WTC11 (cell line): Measurements from ENCODE around the gene PTPRN2. TPM values are rescaled to one million over a fixed set of nuclear protein-coding genes. Genes with fewer than 3 reads are reported as not detected.

Source experiments
- ATAC-seq: fragments of 200-7000 bp; cut with Tn5 transposase; 2 replicates; pipeline ENCODE4 v1.10.0; 2021; ENCODE audit warnings: mild to moderate bottlenecking, moderate library complexity
- CTCF ChIA-PET: fragments of 300-600 bp; sonication (Branson Sonifier 250); formaldehyde crosslinking; loops from one replicate; lab custom pipeline; 2021; ENCODE audit warnings: antibody characterized with exemption; lab: Charles Lee
- POLR2A ChIA-PET: fragments of 350-600 bp; sonication (Branson Sonifier 250); formaldehyde crosslinking; loops from one replicate; lab custom pipeline; 2021; ENCODE audit warnings: antibody characterized with exemption; lab: Charles Lee
- DNase-seq: peaks from one replicate; pipeline ENCODE4 v3.0.0; 2021; ENCODE audit warnings: low spot score
- H3K27ac Mint-ChIP-seq: 2 replicates; pipeline ENCODE4 v1.8.0; 2021; ENCODE audit warnings: mixed read lengths
- H3K27me3 Mint-ChIP-seq: 2 replicates; pipeline ENCODE4 v1.8.0; 2021; ENCODE audit warnings: low read depth, mild to moderate bottlenecking, moderate library complexity, mixed read lengths
- H3K36me3 Mint-ChIP-seq: 2 replicates; pipeline ENCODE4 v1.8.0; 2021; ENCODE audit warnings: mixed read lengths
- H3K4me1 Mint-ChIP-seq: 2 replicates; pipeline ENCODE4 v1.8.0; 2022; ENCODE audit warnings: mixed read lengths
- H3K4me3 Mint-ChIP-seq: 2 replicates; pipeline ENCODE4 v1.8.0; 2021; ENCODE audit warnings: mild to moderate bottlenecking, moderate library complexity, mixed read lengths
- H3K9me3 Mint-ChIP-seq: 2 replicates; pipeline ENCODE4 v1.8.0; 2021; ENCODE audit warnings: mixed read lengths
- ATF1 ChIP-seq: sonication (generic); formaldehyde crosslinking; IDR thresholded peaks from 2 replicates; pipeline ENCODE4 v1.8.1; 2023; ENCODE audit warnings: mild to moderate bottlenecking, moderate library complexity, missing genetic modification reagents
- IRF2 ChIP-seq: sonication (generic); formaldehyde crosslinking; IDR thresholded peaks from 2 replicates; pipeline ENCODE4 v1.8.0; 2022; ENCODE audit warnings: low read depth, missing genetic modification reagents, borderline replicate concordance
- KAT7 ChIP-seq: sonication (generic); formaldehyde crosslinking; IDR thresholded peaks from 2 replicates; pipeline ENCODE4 v1.8.1; 2023; ENCODE audit warnings: missing genetic modification reagents, mild to moderate bottlenecking, borderline replicate concordance
- MXD4 ChIP-seq: fragments of 250-450 bp; sonication (Bioruptor Pico); IDR thresholded peaks from 2 replicates; pipeline ENCODE4 v1.8.0; 2021; ENCODE audit warnings: mild to moderate bottlenecking, moderate library complexity, borderline replicate concordance
- NFATC4 ChIP-seq: fragments of 250-450 bp; sonication (Bioruptor Pico); IDR thresholded peaks from 2 replicates; pipeline ENCODE4 v1.9.0; 2021; ENCODE audit warnings: mild to moderate bottlenecking
- NFE2L1 ChIP-seq: sonication (generic); formaldehyde crosslinking; IDR thresholded peaks from 2 replicates; pipeline ENCODE4 v1.8.1; 2023; ENCODE audit warnings: missing genetic modification reagents
- PREB ChIP-seq: sonication (generic); formaldehyde crosslinking; IDR thresholded peaks from 2 replicates; pipeline ENCODE4 v1.8.1; 2022; ENCODE audit warnings: mild to moderate bottlenecking, missing genetic modification reagents, moderate library complexity, borderline replicate concordance
- RELA ChIP-seq: sonication (generic); formaldehyde crosslinking; IDR thresholded peaks from 2 replicates; pipeline ENCODE4 v1.8.1; 2022; ENCODE audit warnings: missing genetic modification reagents, mild to moderate bottlenecking, borderline replicate concordance
- ZNF138 ChIP-seq: sonication (generic); formaldehyde crosslinking; conservative IDR thresholded peaks from 2 replicates; pipeline ENCODE4 v1.8.1; 2022; ENCODE audit warnings: mild to moderate bottlenecking, moderate library complexity, missing genetic modification reagents
- ZNF281 ChIP-seq: sonication (generic); formaldehyde crosslinking; IDR thresholded peaks from 2 replicates; pipeline ENCODE4 v1.8.0; 2023; ENCODE audit warnings: mild to moderate bottlenecking, missing genetic modification reagents
- ZNF423 ChIP-seq: fragments of 250-450 bp; sonication (Bioruptor Pico); IDR thresholded peaks from 2 replicates; pipeline ENCODE4 v2.1.2; 2022; ENCODE audit warnings: mild to moderate bottlenecking, moderate library complexity
- ZNF425 ChIP-seq: fragments of 250-450 bp; sonication (Bioruptor Pico); conservative IDR thresholded peaks from 2 replicates; pipeline ENCODE4 v1.9.0; 2021; ENCODE audit warnings: mild to moderate bottlenecking
- ZNF532 ChIP-seq: fragments of 250-450 bp; sonication (Bioruptor Pico); IDR thresholded peaks from 2 replicates; pipeline ENCODE4 v1.9.0; 2021; ENCODE audit warnings: mild to moderate bottlenecking, borderline replicate concordance
- total RNA-seq: library from RNA; stranded (reverse); gene quantifications from 3 replicates; pipeline ENCODE4 v1.2.3, GENCODE V29; 2021
- TF ChIP-seq, protein P1 (sequence below): fragments of 250-450 bp; sonication (Bioruptor Pico); IDR thresholded peaks from 2 replicates; pipeline ENCODE4 v2.1.2; 2022; ENCODE audit warnings: mild to moderate bottlenecking, moderate library complexity
- TF ChIP-seq, protein P2 (sequence below): sonication (generic); formaldehyde crosslinking; IDR thresholded peaks from 2 replicates; pipeline ENCODE4 v1.8.0; 2023; ENCODE audit warnings: missing genetic modification reagents, mild to moderate bottlenecking, borderline replicate concordance
- TF ChIP-seq, protein P3 (sequence below): sonication (generic); formaldehyde crosslinking; IDR thresholded peaks from 2 replicates; pipeline ENCODE4 v1.8.0; 2022; ENCODE audit warnings: mild to moderate bottlenecking, missing genetic modification reagents

The PTPRN2 gene
- total RNA-seq, 1 experiment from 2014 or later = 4.7 TPM

DNA sequence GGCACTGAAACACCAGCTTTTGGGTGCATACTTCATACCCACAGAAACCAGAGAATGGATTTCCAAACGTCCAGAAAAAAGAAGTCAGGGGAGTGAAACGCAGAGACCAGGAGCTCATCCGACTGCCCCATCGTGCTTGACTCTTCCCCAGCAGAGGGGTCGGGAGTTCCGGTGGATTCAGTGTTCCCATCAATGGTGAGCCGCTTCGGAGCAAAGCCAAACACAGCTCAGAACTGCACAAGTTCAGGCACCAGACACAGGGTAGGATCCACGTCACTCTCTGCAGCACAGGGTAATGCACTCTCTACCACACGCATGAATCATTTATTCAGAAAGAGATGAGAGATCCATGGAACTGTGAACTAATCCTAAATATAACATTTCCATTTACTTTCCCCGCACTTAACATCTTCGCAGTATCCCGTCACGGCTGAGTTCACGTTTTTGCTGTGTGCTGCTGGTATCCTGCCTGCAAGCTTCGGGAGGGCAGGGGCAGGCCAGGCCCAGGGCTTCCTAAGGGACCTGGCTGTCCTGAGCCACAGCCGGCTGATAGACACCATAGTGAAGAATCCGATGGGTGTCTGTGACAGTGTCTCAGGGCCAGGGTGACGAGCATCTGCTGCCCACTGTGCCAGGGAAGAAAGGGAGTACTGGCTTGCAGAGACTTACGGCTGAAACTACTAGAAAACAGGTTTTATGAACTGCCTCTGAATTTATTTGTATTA lies 545.3 kb downstream of the PTPRN2 start:
- ChIA-PET POLR2A (no interaction called here), CTCF (no interaction called here)
- Mint-ChIP-seq H3K36me3 (peaks cover 39% of the 10 kb centered on the region), H3K27ac (no peak overlapping the region), H3K4me1 (peaks cover 18% of the 10 kb centered on the region), H3K4me3 (no peak overlapping the region), H3K27me3 (peaks cover 12% of the 10 kb centered on the region; the same call in 1 of the 2 replicates), H3K9me3 (peaks cover 42% of the 10 kb centered on the region)
- TF ChIP-seq ATF1 (CRISPR knock-in tag) (no peak), ZNF138 (CRISPR knock-in tag) (no peak), KAT7 (CRISPR knock-in tag) (no peak), RELA (CRISPR knock-in tag) (no peak), PREB (no peak), IRF2 (CRISPR knock-in tag) (no peak), NFE2L1 (CRISPR knock-in tag) (no peak), MXD4 (CRISPR knock-in tag) (no peak), ZNF281 (CRISPR knock-in tag) (no peak), NFATC4 (CRISPR knock-in tag) (no peak), ZNF423 (no peak), ZNF532 (CRISPR knock-in tag) (no peak), ZNF425 (CRISPR knock-in tag) (no peak)
- TF ChIP-seq, protein P1, sequence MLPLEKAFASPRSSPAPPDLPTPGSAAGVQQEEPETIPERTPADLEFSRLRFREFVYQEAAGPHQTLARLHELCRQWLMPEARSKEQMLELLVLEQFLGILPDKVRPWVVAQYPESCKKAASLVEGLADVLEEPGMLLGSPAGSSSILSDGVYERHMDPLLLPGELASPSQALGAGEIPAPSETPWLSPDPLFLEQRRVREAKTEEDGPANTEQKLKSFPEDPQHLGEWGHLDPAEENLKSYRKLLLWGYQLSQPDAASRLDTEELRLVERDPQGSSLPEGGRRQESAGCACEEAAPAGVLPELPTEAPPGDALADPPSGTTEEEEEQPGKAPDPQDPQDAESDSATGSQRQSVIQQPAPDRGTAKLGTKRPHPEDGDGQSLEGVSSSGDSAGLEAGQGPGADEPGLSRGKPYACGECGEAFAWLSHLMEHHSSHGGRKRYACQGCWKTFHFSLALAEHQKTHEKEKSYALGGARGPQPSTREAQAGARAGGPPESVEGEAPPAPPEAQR (CRISPR knock-in tag) = no peak
- TF ChIP-seq, protein P2, sequence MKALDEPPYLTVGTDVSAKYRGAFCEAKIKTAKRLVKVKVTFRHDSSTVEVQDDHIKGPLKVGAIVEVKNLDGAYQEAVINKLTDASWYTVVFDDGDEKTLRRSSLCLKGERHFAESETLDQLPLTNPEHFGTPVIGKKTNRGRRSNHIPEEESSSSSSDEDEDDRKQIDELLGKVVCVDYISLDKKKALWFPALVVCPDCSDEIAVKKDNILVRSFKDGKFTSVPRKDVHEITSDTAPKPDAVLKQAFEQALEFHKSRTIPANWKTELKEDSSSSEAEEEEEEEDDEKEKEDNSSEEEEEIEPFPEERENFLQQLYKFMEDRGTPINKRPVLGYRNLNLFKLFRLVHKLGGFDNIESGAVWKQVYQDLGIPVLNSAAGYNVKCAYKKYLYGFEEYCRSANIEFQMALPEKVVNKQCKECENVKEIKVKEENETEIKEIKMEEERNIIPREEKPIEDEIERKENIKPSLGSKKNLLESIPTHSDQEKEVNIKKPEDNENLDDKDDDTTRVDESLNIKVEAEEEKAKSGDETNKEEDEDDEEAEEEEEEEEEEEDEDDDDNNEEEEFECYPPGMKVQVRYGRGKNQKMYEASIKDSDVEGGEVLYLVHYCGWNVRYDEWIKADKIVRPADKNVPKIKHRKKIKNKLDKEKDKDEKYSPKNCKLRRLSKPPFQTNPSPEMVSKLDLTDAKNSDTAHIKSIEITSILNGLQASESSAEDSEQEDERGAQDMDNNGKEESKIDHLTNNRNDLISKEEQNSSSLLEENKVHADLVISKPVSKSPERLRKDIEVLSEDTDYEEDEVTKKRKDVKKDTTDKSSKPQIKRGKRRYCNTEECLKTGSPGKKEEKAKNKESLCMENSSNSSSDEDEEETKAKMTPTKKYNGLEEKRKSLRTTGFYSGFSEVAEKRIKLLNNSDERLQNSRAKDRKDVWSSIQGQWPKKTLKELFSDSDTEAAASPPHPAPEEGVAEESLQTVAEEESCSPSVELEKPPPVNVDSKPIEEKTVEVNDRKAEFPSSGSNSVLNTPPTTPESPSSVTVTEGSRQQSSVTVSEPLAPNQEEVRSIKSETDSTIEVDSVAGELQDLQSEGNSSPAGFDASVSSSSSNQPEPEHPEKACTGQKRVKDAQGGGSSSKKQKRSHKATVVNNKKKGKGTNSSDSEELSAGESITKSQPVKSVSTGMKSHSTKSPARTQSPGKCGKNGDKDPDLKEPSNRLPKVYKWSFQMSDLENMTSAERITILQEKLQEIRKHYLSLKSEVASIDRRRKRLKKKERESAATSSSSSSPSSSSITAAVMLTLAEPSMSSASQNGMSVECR = no peak
- TF ChIP-seq, protein P3, sequence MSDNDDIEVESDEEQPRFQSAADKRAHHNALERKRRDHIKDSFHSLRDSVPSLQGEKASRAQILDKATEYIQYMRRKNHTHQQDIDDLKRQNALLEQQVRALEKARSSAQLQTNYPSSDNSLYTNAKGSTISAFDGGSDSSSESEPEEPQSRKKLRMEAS (CRISPR knock-in tag) = no peak
- ATAC-seq (no peak), DNase-seq (no peak)
